HuH-7.5 (cell line): Measurements from ENCODE around the gene APOL6.
"Not testable (repeated sequence)": the region's sequence is repeated elsewhere in the genome, so short reads cannot be mapped to it uniquely, and the experiment has no call there.

Experiments
- DNase-seq: peaks from one replicate; pipeline ENCODE4 v3.0.0; 2011; ENCODE audit warnings: low spot score

APOL6 gene

DNA sequence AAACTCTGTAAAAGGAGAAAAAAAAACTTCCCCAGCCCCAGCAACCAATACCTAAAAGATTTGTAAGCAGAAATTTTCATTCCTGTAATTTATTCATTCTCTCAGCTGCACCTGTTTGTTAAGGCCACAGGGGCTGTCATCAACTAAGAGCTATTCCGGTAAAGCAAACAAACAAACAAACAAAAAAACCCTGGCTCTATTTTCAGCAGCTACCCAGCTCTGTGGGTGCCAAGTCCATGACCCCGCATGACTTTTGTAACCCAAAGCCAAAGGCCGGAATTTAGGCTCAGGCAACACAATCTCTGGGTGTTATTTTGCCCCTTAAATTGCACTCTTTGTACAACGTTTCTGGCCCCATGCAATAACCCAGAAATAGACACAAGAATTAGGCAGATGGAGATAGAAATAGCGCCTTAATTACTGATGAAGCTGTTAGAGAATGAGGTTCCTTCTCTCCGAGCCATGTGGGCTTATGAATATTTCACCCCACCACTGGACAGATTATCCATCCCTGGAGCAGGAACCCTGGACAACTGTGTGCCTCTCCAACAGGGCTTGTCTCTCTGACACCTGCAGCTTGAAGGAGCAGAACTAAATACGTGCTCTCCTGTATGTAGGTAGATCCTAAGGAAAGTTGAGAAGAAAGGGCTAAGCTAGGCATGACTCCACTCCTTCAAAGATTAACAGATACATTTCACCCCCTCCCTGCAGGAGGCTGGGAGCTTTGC lies 29.4 kb downstream of the APOL6 start:
- DNase-seq = no peak

DNA sequence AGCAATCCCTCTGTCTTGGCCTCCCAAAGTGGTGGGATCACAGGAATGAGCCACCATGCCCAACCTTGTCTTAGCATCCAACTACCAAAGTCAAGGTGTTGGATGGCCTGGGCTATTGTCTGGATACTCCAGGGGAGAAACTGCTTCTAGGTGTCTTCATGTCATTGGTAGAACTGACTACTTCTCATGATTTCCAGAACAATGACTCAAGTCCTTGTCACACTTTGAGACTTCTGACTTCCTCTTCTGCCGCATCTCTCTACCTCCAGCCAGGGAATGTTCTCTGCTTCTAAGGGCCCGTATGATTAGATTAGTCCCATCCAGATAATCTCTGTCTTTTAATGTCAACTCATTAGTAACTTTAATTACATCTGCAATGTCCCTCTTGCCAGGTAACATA lies 30.6 kb downstream of the APOL6 start:
- DNase-seq = no peak

DNA sequence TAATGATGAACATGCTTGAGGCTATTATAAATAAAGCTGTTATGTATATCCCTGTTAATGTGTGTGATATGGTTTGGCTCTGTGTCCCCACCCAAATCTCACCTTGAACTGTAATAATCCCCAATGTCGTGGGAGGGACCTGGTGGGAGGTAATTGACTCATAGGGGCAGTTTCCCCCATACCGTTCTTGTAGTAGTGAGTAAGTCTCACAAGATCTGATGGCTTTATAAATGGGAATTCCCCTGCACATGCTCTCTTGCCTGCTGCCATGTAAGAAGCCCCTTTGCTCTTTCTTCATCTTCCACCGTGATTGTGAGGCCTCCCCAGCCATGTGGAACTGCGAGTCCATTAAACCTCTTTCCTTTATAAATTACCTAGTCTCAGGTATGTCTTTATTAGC lies 31.2 kb downstream of the APOL6 start:
- DNase-seq = not testable (repeated sequence)

DNA sequence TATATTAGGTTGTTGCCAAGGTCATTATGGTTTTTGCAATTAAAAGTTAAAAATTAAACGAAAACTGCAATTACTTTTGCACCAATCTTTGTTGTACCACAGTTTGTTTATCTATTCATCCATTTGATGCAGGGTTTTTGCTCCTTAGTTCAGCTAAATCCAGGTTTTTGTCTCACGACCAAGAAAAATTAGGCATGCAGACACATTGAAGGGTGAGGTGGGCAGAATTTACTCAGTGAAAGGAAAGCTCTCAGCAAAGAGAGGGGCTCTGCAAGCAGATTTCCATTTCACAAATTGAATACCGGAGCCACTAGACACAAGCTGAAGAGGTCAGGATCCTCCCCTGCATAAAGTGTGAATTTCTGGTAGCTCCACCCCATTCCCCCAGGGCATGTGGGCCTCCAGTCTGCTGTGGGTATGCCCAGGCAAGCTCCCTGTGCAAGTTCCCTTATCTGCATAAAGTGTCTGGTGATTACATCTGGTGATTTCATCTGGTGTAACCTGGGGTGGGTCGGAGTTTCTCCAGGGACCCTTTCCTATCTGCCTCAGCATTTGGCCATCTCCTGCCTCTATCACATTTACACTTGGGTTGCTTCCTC lies 33.3 kb downstream of the APOL6 start:
- no peak for DNase-seq

DNA sequence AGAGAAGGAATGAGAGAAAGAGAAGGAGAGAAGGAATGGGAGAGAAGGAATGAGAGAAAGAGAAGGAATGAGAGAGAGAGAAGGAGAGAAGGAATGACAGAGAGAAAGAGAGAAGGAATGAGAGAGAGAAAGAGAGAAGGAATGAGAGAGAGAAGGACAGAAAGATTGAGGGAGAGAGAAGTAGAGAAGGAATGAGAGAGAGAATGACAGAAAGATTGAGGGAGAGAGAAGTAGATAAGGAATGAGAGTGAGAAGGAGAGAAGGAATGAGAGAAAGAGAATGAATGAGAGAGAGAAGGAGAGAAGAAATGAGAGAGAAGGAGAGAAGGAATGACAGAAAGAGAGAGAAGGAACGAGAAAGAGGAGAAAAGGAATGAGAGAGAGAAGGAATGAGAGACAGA lies 35.3 kb downstream of the APOL6 start:
- DNase-seq = no peak

DNA sequence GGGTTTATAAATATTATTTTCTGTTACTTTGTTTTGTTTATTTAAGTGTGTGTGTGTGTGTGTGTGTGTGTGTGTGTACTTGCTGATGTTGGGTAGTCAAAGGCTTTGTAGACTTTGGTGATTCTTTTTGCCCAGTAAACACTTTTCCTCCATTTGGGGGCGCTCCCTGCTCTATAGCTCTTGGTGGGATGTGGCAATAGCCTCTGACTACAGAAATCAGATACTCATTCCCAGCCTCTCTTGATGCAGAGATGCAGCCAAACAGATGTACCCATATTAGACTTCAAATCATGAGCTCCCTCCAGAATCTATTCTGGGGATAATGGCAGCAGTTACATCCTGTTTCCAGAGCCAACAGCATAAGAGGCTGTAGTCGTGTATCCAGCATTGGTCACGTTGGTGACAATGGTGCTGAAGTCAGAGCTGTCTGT lies 36.0 kb downstream of the APOL6 start:
- no peak for DNase-seq

DNA sequence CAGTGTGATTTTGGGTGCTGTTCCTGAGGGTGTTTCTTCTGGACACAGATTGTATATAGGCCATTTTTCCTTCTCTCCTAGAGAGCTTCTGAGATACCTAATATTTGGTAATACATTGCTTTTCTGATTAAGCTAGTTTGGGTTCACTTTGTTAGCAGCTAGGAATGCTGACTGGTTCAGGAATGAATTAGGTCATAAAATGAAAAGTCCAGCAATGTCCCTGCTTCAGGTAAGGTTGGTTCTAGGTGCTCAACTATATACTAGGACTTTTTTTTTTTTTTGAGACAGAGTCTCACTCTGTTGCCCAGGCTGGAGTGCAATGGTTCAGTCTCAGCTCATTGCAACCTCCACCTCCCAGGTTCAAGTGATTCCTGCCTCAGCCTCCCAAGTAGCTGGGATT lies 36.5 kb downstream of the APOL6 start:
- no peak for DNase-seq

DNA sequence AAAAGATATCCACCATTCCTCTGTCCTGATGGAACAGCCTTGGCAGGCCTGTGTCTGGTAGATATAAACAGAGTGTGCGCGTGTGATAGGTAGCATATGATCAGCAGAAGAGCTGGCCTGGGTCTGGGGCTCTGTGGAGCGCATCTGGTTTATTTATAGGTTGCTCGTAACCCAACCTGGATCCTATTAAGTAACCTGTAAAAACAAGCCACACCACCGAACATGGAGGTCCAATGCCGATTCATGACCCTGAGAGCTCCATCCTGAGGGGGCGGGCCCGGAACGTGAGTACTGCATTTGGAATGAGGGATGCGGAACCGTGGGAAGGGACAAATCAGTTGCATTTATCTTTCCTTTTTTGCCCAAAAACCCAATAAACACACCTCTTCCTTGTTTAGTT lies 37.5 kb downstream of the APOL6 start:
- no peak for DNase-seq

DNA sequence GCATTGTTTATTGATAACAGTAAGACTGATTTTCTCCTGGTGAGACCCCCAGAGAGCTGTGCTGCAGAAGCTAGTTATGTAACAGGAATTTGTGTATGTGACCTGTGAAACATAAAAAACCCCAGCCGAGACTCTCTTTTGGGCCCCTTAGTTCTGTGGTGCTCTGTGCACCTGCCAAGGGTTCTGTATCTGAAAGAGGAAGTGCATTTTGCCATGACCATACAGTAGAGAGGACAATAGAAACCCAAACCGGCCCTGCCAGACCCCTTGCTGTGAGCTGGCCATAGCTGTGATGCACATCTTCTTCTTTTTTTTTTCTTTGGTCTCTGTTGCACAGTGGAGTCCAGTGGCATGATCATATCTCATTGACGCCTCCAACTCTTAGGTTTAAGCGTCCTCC lies 38.1 kb downstream of the APOL6 start:
- DNase-seq = no peak

DNA sequence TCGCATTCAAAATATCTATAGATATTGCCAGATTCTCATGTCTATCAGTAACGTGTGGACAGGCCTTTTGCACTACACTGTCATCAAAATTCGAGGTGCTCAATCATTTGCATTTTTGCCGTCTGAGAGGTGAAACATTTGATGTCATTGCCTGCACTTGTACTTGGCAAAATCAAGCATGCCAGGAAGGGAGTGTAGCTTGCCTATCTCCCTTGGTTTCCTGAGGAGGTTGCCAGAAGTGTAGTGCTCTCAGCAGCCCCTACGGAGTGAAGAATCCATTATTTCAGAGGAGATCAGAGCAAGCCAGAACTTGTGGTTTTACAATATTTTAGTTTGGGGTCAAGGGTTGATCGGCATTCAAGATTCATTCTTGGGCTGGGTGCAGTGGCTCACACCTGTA lies 39.2 kb downstream of the APOL6 start:
- DNase-seq = no peak

DNA sequence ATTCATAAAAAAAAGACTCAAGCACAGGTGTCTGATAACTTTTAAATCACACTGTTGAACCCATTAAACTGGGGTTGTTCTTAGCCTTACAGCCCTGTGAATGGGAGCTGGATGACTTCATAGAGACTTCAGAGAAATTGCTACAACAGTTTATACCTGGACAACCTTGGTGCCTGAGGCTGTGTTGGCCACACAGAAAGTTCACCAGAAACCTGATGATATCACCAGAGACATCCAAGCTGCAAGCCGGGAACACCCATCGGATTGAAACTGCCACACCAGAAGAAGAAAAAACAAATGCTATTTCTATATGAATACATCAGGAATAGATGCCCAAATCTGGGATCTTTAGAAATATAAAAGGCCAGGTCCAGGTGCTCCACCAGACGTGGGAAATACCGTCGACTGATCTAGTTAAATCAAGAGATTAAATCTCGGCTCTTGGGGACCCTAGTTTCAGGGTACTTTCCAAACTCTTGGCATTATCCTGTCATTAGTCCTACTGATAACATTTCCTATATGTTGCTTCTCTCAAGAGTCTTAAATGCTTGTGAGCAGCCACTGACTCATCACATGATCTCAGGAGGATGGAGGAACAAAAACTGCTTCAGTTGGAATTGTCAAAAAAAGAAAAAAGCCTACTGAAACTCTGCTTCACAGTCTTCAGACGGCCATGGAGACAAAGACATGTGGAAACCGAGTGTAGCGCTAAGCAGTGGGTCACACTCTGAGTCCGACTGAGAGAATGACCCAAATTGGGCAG lies 40.8 kb downstream of the APOL6 start:
- DNase-seq = no peak

DNA sequence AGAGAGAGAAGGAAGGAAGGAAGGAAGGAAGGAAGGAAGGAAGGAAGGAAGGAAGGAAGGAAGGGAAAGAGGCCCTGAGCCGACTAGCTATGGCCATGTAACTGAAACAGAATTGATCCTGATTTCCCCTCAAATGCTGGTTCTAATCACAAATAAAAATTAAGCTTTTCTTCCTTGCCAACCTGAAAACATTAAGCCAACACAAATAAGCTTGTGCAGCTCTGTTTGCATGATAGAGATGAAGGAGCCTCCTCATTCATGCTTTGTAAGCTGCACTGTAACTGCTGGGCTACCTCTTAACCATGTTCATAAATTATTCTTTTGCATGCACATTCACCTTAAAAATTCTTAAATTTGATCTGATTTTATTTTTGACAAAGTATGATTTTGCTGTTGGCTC lies 41.8 kb downstream of the APOL6 start:
- no peak for DNase-seq

DNA sequence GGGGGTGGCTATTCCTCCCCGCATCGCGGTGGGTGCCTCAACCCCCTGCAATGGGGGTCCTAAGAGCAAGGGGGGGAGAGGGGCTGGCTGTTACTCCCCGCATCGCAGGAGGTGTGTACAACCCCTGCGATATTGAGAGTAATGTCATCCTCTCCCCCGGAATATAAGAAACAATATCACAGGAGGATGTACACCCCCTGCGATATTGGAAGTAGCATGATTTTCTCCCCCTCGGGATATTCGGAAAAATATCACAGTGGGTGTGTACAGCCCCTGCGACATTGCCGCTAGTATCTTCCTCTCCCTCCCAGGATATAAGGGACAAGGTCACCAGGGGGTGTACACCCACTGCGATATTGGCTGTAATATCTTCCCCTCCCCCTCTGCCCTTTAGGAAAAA lies 47.0 kb downstream of the APOL6 start:
- no peak for DNase-seq

DNA sequence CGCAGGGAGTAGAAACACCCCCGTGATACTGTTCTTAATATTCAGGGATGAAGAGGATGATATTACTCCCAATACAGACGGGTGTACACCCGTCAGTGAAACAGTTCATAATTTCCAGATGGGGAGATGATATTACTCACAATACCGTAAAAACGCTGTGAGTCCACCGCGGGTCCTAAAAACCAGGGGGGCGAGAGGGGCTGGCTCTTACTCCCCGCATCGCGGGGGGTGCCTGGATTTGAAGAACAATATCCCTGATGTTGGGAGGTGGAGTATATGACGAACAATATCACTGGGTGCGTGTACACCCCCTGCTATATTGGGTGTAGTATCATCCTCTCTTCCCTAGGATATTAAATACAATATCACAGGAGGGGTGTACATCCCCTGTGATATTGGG lies 48.9 kb downstream of the APOL6 start:
- DNase-seq = no peak

DNA sequence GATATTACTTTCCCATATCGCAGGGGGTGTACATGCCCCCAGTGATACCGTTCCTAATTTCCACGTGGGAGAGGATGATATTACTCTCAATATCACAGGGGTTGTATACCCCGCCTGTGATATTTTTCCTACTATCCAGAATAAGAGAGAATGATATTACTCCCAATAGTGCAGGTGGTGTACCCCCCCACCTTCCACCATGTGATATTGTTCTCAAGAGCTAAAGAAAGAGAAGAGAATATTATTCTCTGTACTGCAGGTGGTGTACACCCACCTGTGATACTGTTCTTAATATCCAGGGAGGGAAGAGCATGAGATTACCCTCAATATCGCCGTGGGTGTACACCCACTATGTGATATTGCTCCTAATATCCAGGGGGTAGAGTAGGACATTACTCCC lies 51.6 kb downstream of the APOL6 start:
- DNase-seq = not testable (repeated sequence)

DNA sequence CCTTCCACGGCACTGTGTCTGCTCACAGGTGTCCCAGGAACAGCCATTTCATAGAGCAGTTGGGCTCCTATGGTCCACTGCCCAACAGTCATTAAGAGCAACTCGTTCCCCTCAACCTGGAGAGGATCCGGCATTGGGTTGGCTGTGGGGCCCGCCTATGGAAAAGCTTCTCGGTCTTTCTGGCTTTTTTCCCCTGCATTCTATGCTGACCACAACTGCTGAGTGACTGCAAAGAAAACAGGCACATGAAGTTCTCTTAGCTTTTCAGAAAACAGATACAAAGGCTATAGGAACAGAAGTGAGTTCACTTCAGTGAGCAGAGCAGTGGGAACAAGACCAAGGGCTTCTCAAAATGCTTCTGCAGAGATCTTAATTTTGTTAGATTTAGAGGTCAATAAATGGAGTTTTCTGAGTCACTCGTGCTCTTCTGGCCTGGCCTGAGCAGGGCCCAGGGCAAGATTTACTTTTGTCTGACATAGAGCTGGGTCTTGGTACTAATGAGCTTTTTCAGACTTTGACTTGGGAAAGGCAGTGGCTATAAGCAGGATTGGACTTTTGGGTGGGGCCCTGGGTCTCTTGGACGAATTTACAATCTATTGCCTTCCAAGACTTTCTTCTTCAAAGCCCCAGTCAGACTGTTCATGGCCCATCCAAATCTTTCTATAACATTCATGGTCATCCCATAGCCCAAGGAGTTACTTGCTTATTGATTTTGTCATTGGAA lies 55.8 kb downstream of the APOL6 start:
- no peak for DNase-seq

DNA sequence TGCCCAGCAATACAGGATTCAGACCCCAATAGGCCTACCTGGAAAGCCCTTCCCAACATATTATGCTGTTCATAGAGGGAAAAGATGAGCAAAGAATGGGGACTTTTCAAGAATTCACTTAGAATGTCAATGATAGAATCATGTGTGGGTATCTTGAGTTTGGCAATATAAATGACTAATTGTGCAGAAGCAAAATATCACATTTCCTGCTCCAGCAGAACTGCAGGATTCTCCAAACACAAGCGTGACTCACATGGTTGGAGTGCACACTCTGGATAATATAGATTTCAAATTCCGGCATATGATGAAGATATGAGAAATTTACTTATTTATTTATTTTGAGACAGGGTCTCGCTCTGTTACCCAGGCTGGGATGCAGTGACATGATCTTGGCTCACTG lies 56.9 kb downstream of the APOL6 start:
- no peak for DNase-seq

DNA sequence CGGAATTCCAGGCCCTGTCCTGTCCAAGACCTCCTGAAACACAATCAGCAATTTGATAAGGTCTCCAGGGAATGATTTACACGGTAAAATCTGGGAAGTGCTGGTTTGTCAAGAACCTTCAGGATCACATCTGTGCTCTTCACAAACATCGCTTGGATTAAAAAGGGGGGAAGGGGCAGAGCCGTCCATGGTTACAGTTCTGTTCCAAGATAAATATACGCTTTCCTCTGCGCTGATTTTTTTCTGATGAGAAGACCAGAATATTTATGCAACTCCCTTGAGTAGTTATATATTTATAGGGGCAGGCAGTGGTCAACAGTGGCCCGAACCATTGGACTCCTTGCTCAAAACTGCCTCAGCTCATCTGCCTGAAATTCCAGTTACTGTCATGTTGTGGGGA lies 60.2 kb downstream of the APOL6 start:
- no peak for DNase-seq

DNA sequence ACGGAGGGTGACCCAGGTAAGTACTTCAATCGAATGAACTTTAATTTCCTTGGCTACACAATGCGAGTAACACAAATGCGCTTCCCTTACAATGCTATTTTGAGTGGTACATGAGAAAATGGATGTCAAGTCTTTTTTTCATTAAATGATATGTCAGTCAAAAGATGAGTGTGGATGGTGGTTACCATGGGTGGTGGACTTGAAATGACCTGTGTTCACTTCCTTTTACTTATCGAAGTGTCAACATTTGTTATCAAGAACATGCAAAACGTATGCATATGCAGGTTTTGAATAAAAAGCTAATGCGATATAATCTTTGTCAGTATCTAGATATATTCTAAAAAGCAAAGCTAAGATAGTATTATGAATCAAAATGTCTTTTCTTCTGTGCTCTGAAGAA lies 60.7 kb downstream of the APOL6 start:
- DNase-seq = no peak

DNA sequence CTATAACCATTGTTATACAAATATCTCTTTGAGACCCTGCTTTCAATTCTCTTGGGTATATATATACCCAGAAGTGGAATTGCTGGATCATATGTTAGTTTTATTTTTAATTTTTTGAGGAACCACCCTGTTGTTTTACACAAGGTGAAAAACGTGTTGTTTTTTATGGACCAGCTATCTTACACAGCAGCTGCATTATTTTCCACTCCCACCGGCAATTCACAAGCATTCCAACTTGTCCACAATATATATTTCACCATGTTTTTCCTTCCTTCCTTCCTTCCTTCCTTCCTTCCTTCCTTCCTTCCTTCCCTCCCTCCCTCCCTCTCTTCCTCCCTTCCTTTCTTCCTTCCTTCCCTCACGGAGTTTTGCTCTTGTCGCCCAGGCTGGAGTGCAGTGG lies 63.1 kb downstream of the APOL6 start:
- DNase-seq = no peak

DNA sequence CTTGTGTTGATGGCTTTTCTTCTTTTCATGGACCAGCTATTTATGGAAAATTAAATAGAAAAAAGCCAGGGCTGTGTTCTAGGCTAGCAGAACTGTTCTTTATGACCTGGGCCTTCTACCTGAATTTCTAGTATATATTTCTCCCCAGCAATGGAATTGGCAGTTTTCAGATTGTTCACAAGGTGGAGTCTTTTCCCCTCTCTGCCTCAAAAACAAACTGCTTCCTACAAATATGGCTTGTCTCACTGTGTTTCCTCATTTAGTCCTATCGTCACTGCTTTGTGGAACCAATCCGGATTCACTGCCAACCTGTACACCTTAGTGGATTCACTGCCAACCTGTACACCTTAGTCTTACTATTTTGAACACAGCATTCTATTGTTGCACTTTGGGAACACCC lies 64.4 kb downstream of the APOL6 start:
- DNase-seq = no peak

DNA sequence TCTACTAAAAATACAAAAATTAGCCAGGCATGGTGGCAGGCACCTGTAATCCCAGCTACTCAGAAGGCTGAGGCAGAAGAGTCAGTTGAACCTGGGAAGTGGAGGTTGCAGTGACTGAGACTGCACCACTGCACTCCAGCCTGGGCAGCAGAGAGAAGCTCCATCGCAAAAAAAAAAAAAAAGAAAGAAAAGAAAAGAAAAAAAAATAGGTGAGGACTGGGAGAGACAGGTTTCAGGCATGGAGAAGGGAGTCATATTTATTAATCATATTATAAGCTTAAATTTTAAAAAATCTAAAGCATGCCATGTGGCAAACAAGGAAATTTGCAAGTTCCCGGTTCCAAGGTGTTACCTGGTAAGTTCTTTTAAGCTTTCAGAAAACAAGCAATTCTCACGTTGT lies 69.3 kb downstream of the APOL6 start, which contains the start of gene APOL5:
APOL5 (plus strand) TSS at position 301 of the 400 bp plus-strand sequence; CDS start at position 301, 0 bp downstream.
- DNase-seq = no peak
